ENCODE results near the gene SPEM3.

GRCh38 chr17:7396147-7396546 is 32.5 kb upstream of the SPEM3 start:
- TF ChIP-seq, protein P1, sequence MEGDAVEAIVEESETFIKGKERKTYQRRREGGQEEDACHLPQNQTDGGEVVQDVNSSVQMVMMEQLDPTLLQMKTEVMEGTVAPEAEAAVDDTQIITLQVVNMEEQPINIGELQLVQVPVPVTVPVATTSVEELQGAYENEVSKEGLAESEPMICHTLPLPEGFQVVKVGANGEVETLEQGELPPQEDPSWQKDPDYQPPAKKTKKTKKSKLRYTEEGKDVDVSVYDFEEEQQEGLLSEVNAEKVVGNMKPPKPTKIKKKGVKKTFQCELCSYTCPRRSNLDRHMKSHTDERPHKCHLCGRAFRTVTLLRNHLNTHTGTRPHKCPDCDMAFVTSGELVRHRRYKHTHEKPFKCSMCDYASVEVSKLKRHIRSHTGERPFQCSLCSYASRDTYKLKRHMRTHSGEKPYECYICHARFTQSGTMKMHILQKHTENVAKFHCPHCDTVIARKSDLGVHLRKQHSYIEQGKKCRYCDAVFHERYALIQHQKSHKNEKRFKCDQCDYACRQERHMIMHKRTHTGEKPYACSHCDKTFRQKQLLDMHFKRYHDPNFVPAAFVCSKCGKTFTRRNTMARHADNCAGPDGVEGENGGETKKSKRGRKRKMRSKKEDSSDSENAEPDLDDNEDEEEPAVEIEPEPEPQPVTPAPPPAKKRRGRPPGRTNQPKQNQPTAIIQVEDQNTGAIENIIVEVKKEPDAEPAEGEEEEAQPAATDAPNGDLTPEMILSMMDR (IDR thresholded peaks at IDR 0.05): no peak
- no peak for TF ChIP-seq POLR2A (IDR thresholded peaks at IDR 0.05)
